Immature natural killer cell (primary cell): ENCODE results near the gene MAP9. TPM values are rescaled to one million over a fixed set of nuclear protein-coding genes. Genes with fewer than 3 reads are reported as not detected.
"Not testable (repeated sequence)": the region's sequence is repeated elsewhere in the genome, so short reads cannot be mapped to it uniquely, and the experiment has no call there.

Experiments used
- DNase-seq, 3 donors: peaks; one replicate each; pipeline ENCODE4 v3.0.0; 2022; ENCODE audit warnings: mixed read lengths in 1 of 3
- H3K27ac Mint-ChIP-seq, 6 donors: one replicate each; pipeline ENCODE4 v1.8.0; 2020; ENCODE audit warnings: mixed read lengths in 6 of 6, mild to moderate bottlenecking in 5 of 6, inconsistent platforms in 4 of 6, moderate library complexity in 3 of 6
- H3K27me3 Mint-ChIP-seq, 3 donors: one replicate each; pipeline ENCODE4 v1.8.0; 2020 to 2021; ENCODE audit warnings: low read depth in 3 of 3, mild to moderate bottlenecking in 3 of 3, mixed read lengths in 3 of 3, moderate library complexity in 3 of 3, inconsistent platforms in 1 of 3
- H3K36me3 Mint-ChIP-seq, 3 donors: one replicate each; pipeline ENCODE4 v1.8.0; 2020; ENCODE audit warnings: mixed read lengths in 3 of 3, inconsistent platforms in 2 of 3, mild to moderate bottlenecking in 2 of 3
- H3K4me1 Mint-ChIP-seq, 2 donors: one replicate each; pipeline ENCODE4 v1.8.0; 2020; ENCODE audit warnings: inconsistent platforms in 2 of 2, mild to moderate bottlenecking in 2 of 2, mixed read lengths in 2 of 2, moderate library complexity in 1 of 2
- H3K4me3 Mint-ChIP-seq, 5 donors: one replicate each; pipeline ENCODE4 v1.8.0; 2020; ENCODE audit warnings: mild to moderate bottlenecking in 5 of 5, mixed read lengths in 5 of 5, inconsistent platforms in 3 of 5, moderate library complexity in 3 of 5
- H3K9me3 Mint-ChIP-seq, 6 donors: one replicate each; pipeline ENCODE4 v1.8.0; 2020; ENCODE audit warnings: mild to moderate bottlenecking in 6 of 6, mixed read lengths in 6 of 6, inconsistent platforms in 4 of 6, moderate library complexity in 3 of 6
- polyA plus RNA-seq, 3 donors: library from polyadenylated mRNA; unstranded; fragments of 300-500 nt; fragmentation: Illumina TruSeq; gene quantifications; one replicate each; pipeline ENCODE4 v1.2.3, GENCODE V29; 2021

MAP9 gene
- 1 to 10 TPM in 2 of 3 donors, not detected in 1; 2.1 to 3.3 TPM for polyA plus RNA-seq

DNA sequence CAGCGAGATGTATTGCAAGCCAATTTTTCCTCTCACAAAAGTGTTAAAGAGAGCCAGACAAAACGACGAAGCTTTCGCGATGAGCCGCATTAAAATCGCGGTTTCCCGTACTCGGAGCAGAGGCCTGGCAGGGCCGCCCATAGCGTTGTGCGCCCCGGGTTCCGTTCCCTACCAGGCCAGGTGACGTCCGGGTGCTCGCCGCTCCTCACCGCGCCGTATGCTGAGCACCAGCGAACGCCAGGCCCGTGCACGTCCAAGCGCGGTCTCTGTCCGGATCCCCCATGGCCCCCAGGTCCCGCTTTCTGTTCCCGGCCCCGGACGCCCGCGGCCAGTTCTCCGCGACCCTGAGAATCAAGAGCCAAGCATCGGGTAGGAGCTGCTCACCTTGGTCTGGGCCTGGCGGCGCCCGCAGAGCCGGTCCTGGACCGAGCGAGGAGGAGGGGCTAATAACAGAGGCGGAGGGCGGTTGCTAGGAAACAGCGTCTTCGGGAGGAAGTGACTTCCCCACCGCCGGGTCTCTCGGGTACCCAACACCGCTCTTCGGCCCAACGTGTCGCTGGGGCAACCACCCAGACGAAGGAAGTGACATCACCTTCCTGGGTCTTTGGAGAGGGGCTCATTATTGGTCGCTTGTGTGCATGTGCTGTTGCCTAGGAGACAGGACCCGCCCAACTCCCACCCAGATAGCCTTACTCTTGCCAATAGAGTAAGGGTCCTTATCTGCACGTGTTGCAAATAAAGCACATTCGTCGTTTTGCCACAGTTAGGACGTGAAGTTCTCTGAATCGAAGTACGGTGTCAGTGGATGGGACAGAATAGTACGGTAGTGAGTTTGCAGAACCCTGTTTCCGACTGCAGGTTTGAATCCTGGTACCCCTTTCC lies at the start of gene MAP9:
Gene MAP9 (minus strand): TSS at position 579 of the 882 bp plus-strand sequence. CDS start 1,115 bp downstream, outside the sequence.
- Mint-ChIP-seq H3K27me3 (peaks cover 1 to 13% (median 2%) of the 10 kb centered on the region in 3 donors), H3K9me3 (peaks cover 0 to 1% (median 0%) of the 10 kb centered on the region in 6 donors), H3K4me3 (peak within 1 kb of the TSS; percentile 85 to 95 (median 90)), H3K36me3 (peaks cover 0 to 4% (median 0%) of the 10 kb centered on the region in 3 donors), H3K27ac (peak within 1 kb of the TSS; percentile 71 to 96 (median 92)), H3K4me1 (peaks cover 14 to 23% of the 10 kb centered on the region in 2 donors)
- DNase-seq, result peak; percentile 92 to 94 (median 94)

DNA sequence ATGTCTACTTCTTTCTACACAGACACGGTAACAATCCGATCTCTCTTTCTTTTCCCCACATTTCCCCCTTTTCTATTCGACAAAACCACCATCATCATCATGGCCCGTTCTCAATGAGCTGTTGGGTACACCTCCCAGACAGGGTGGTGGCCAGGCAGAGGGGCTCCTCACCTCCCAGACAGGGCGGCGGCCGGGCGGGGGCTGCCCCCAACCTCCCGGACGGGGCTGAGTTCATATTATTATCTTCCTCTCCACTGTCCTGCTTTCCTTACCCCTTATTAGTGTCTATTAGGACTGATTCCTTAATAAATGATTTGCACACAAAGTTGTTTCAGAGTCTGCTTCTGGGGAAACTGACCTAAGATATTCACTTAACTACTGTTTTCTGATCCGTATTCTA lies 48.0 kb upstream of the MAP9 start:
- not testable (repeated sequence) for H3K27me3 Mint-ChIP-seq, DNase-seq, H3K36me3 Mint-ChIP-seq, H3K9me3 Mint-ChIP-seq, H3K4me1 Mint-ChIP-seq, H3K4me3 Mint-ChIP-seq, H3K27ac Mint-ChIP-seq

DNA sequence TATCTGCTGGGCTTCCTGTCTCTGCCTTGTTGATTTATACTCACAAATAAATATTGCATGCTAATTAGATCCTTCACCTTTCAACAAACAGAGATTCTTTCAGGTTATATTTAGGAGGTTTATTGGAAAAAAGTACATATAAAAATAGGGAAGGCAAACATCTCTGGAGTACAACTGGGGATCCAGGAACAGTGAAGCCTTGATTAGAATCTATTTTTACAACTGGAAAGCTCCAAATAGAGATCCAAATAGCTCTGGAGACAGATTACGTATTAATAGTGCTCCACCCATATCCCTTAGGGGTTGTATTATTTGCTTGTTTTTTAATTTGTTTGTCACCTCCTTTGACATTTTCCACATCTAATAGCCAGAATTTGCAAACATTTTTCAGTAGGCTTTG lies 46.9 kb upstream of the MAP9 start:
- Mint-ChIP-seq H3K4me3 (no peak overlapping the region), H3K4me1 (no peaks in the 10 kb centered on the region), H3K27ac (no peak overlapping the region), H3K9me3 (peaks cover 0 to 3% (median 0%) of the 10 kb centered on the region in 6 donors), H3K36me3 (no peaks in the 10 kb centered on the region), H3K27me3 (peaks cover 0 to 7% (median 3%) of the 10 kb centered on the region in 3 donors)
- DNase-seq, result no peak

DNA sequence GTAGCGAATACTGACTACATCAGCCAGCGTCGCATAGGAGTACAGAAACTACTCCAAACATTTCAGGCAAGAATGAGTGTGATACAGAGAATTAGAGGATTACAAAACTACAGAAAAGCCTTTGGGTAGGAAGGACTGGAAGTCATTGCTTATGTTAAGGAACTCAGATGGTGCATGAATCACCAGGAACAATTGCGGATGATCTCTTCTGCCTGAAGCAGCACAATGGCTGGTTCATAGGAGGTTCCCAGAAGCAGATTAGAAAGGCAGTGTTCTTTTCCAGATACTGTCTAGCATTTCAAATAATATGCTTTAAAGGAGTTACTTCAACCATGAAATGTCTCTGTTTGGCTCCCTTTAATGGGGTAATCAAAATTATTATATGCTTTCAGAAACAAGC lies 42.5 kb upstream of the MAP9 start:
- H3K4me1 Mint-ChIP-seq, result no peaks in the 10 kb centered on the region
- DNase-seq, result no peak
- H3K4me3 Mint-ChIP-seq, result no peak overlapping the region
- no peak overlapping the region for H3K27ac Mint-ChIP-seq
- no peaks in the 10 kb centered on the region for H3K36me3 Mint-ChIP-seq
- H3K27me3 Mint-ChIP-seq, result peaks cover 0 to 7% (median 3%) of the 10 kb centered on the region in 3 donors
- H3K9me3 Mint-ChIP-seq, result peaks cover 0 to 3% (median 0%) of the 10 kb centered on the region in 6 donors

DNA sequence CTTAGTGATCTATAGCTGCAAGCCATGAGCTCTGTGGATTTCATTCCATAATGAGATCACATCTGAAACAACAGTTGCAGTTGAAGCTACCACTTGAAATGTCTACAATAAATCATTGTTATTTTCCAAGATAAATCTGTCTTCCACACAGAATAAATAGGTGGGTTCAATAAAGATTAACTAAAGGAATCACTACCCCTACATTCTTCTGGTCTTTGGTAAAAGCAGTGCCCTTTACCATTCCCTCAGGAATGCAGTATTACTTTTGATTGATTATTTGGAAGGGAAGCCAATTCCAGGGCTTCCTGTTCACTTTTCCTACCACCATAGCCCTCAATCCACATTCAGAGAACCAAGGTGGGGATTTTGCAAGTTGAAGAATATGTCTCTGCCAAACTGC lies 38.9 kb upstream of the MAP9 start:
- H3K27me3 Mint-ChIP-seq, result peaks cover 0 to 4% (median under 1%) of the 10 kb centered on the region in 3 donors
- H3K9me3 Mint-ChIP-seq, result no peaks in the 10 kb centered on the region
- no peaks in the 10 kb centered on the region for H3K36me3 Mint-ChIP-seq
- no peak overlapping the region for H3K27ac Mint-ChIP-seq
- no peaks in the 10 kb centered on the region for H3K4me1 Mint-ChIP-seq
- H3K4me3 Mint-ChIP-seq, result no peak overlapping the region
- DNase-seq, result no peak

DNA sequence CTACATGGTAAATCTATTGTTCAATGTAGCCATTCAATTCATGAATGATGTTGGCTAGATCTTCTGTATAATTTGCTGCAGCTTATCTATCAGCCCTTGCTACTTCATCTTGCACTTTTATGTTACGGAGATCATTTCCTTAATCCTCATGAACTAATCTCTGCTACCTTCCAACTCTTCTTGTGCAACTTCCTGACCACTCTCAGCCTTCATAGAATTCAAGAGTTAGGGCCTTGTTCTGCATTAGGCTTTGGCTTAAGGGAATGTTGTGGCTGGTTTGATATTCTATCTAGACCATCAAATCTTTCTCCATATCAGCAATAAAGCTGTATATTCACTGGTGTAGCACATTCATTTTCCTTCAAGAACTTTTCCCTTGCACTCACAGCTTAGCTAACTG lies 36.7 kb upstream of the MAP9 start:
- Mint-ChIP-seq H3K4me3 (no peak overlapping the region), H3K9me3 (no peaks in the 10 kb centered on the region), H3K27me3 (peaks cover 2 to 3% (median 3%) of the 10 kb centered on the region in 3 donors), H3K27ac (no peak overlapping the region), H3K36me3 (no peaks in the 10 kb centered on the region), H3K4me1 (no peaks in the 10 kb centered on the region)
- DNase-seq, result no peak

DNA sequence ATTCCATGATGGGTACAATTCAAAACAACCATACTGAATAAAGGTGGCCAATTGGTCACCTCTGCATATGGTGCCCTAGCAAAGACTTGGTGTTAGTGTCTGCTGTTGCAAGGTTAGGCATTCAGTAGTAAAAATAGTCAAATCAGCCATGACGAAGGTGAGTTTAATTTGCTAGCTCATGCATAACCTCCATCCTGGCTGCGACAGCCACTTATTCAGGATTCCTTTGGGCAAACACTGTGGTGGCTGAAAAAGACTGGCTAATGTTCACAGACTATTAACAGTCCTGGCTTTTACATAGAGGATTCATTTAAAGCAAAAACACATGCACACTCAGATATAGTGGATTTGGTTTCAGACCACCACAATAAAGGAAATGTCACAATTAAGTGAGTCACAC lies 34.8 kb upstream of the MAP9 start:
- no peak overlapping the region for H3K4me3 Mint-ChIP-seq
- H3K36me3 Mint-ChIP-seq, result no peaks in the 10 kb centered on the region
- no peaks in the 10 kb centered on the region for H3K4me1 Mint-ChIP-seq
- peaks cover 2 to 4% (median 3%) of the 10 kb centered on the region in 3 donors for H3K27me3 Mint-ChIP-seq
- H3K9me3 Mint-ChIP-seq, result no peaks in the 10 kb centered on the region
- no peak for DNase-seq
- no peak overlapping the region for H3K27ac Mint-ChIP-seq

DNA sequence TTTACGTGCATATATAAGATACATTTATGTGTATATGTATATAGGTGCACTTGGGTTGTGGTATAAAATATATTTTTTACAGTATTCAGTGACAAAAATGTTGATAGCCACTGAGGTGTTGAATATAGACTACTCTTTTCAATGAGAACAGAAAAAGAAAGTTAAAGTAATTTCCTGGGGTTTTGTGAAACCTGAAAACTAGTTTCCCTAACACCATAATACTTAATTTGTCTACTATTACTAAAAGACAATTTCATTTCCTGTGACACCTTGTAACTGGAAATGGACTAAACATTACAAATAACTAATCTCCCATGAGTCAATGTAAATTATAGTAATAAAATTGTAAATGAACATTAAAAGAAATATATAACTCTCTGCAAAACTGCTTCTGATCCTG lies 32.0 kb upstream of the MAP9 start:
- Mint-ChIP-seq H3K27me3 (peaks cover 2 to 4% (median 3%) of the 10 kb centered on the region in 3 donors), H3K4me1 (no peaks in the 10 kb centered on the region), H3K4me3 (no peak overlapping the region), H3K9me3 (no peaks in the 10 kb centered on the region), H3K27ac (no peak overlapping the region), H3K36me3 (no peaks in the 10 kb centered on the region)
- DNase-seq, result no peak

DNA sequence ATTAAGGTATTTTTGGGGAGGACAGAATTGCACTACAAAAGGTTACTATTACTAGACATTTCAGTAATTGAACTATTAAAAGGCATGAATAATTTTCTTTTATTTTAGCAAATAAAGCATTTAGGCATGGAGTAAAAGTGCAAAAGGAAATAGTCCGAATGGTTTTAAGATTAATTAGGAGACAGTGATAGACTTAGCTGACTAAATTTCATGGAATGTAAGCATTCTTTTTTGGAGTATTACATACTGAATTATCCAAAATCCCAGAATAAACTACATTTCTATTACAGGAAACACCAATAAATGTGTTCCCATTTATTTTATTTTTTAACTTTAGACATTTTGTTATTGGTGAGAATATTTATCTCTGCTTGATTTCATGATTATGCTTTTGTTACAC lies 30.7 kb upstream of the MAP9 start:
- Mint-ChIP-seq H3K27me3 (peaks cover 2 to 4% (median 3%) of the 10 kb centered on the region in 3 donors), H3K36me3 (no peaks in the 10 kb centered on the region), H3K27ac (no peak overlapping the region), H3K4me3 (no peak overlapping the region), H3K4me1 (no peaks in the 10 kb centered on the region), H3K9me3 (no peaks in the 10 kb centered on the region)
- DNase-seq, result no peak

DNA sequence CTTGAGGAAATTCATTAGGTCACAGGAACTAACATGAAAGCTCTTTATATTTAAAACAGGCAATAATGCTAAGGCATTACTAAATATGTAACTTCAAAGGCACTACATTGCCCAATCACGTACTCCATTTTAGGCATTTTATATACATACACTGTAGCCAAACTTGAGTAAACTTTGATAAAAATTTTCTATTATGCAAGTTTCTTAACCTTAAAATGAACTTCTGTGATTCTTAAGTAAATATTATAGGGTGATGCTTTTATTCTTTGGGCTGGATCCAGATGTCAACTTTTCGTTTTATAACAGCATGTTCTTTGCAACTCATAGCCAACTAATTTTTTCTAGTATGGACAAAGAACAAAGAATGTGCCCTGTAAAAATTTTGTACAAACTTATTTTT lies 28.3 kb upstream of the MAP9 start:
- no peak overlapping the region for H3K27ac Mint-ChIP-seq
- H3K36me3 Mint-ChIP-seq, result no peaks in the 10 kb centered on the region
- no peak overlapping the region for H3K4me3 Mint-ChIP-seq
- H3K4me1 Mint-ChIP-seq, result no peaks in the 10 kb centered on the region
- no peak for DNase-seq
- peaks cover 0 to 2% (median 2%) of the 10 kb centered on the region in 3 donors for H3K27me3 Mint-ChIP-seq
- H3K9me3 Mint-ChIP-seq, result no peaks in the 10 kb centered on the region

DNA sequence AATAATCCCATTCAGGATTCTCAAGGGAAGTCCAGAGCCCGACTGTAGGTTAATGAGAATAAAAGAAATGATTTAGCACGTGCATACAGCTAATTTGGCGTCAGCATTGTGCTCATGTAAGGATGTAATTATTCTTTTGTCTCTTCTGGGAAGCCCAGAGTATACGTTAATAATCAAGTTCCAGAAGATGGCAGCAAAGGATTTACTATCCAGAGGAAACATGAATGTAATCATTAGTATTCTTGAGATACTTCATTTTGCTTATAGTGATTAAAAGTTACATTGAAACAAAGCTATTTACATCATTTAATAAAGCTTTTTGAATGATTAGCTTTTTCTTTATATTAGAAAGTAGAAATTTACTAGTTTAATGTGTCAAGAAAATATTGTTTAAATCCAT lies 27.1 kb upstream of the MAP9 start:
- Mint-ChIP-seq H3K4me3 (no peak overlapping the region), H3K9me3 (no peaks in the 10 kb centered on the region), H3K36me3 (no peaks in the 10 kb centered on the region), H3K4me1 (no peaks in the 10 kb centered on the region), H3K27ac (no peak overlapping the region), H3K27me3 (peaks cover 0 to 2% (median 2%) of the 10 kb centered on the region in 3 donors)
- no peak for DNase-seq

DNA sequence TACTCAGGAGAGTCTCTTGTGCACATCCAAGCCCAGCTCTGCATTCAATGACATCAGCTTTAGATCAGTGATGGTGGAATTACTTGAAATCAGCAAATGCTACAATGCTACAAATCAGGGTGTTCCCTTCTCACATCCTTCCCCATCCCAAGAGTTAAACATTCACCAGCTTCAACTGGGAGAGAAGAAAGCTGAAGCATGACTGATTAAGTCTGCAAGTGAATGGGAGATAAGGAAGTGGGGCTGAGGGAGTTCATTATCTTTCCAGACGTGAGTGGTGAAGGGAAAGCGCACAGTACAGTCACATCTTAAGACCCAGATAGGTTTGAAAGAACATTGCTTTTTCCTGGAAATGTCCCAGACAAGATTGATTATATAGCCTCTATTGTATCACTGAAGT lies 26.2 kb upstream of the MAP9 start:
- no peak overlapping the region for H3K27ac Mint-ChIP-seq
- no peaks in the 10 kb centered on the region for H3K4me1 Mint-ChIP-seq
- no peaks in the 10 kb centered on the region for H3K36me3 Mint-ChIP-seq
- H3K4me3 Mint-ChIP-seq, result no peak overlapping the region
- H3K9me3 Mint-ChIP-seq, result no peaks in the 10 kb centered on the region
- no peak for DNase-seq
- peaks cover 0 to 2% (median 2%) of the 10 kb centered on the region in 3 donors for H3K27me3 Mint-ChIP-seq

DNA sequence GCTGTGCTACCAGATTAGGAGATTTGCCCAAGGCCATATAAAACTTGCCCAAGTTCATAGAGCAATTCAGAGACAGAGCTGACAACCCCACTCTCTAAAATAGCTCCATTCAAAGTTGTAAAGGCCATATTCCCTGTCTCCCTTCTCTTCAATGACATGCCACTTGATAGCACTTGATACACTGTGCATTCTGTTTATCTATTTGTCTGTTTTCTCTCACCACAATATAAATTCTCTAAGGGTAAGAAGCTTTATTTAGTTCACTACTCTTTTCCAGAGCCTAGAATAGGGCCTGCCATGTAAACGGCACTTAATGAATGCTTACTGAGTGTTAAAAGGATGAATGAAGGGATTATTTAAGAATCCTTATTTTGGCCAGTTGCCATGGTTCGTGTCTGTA lies 24.1 kb upstream of the MAP9 start:
- H3K4me1 Mint-ChIP-seq, result no peaks in the 10 kb centered on the region
- no peak overlapping the region for H3K4me3 Mint-ChIP-seq
- H3K36me3 Mint-ChIP-seq, result no peaks in the 10 kb centered on the region
- H3K9me3 Mint-ChIP-seq, result no peaks in the 10 kb centered on the region
- H3K27me3 Mint-ChIP-seq, result peaks cover 0 to 2% (median 0%) of the 10 kb centered on the region in 3 donors
- no peak for DNase-seq
- H3K27ac Mint-ChIP-seq, result no peak overlapping the region

DNA sequence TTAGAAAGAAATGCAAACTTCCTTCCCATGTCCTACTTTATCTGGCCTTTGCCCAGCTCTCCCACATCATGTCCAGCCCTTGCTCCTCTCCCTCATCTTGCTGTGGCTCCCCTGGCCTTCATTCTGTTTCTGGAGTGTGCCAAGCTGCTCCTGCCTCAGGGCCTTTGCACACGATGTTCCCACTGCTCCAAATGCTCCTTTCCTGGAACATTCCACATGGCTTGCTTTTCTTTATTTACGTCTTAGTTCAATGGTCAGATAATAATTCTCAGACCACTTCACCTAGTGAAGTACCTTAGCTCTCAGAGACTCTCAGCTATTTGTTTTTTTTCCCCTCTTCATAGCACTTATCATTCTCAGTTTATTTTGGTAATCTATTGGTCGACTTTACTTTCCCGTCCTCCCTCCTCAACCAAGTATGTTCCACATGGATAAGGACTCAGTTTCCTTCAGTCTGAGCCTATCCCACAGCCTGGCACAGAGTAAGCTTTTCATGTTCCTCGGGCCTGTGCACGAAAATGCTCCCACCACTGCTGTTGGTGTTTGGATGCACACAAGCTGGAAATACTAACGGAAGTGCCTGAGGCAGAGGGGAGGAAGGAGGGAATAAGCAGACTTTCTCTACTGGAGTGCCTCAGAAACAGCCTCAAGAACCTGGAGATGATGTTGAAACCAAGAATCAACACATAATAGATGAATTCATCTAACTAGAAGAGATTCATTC lies 23.4 kb upstream of the MAP9 start:
- H3K36me3 Mint-ChIP-seq, result no peaks in the 10 kb centered on the region
- no peaks in the 10 kb centered on the region for H3K4me1 Mint-ChIP-seq
- H3K27ac Mint-ChIP-seq, result peak overlapping the region in 1 of 6 donors; percentile 53
- no peaks in the 10 kb centered on the region for H3K9me3 Mint-ChIP-seq
- H3K27me3 Mint-ChIP-seq, result peaks cover 0 to 2% (median under 1%) of the 10 kb centered on the region in 3 donors
- no peak for DNase-seq
- no peak overlapping the region for H3K4me3 Mint-ChIP-seq
